Measurements from ENCODE around the gene DLG2.
"Not testable (repeated sequence)": the region's sequence is repeated elsewhere in the genome, so short reads cannot be mapped to it uniquely, and the experiment has no call there.

Gene DLG2

GRCh38 chr11:83641511-83641910 lies 1985.6 kb downstream of the DLG2 start:
- no peak for DNase-seq

GRCh38 chr11:83639995-83640758 lies 1987.0 kb downstream of the DLG2 start:
- DNase-seq, result no peak

- no peak for DNase-seq
Measured at GRCh38 chr11:83635166-83635565, 1992.0 kb downstream of the DLG2 start.

- DNase-seq, result no peak
Measured at GRCh38 chr11:83630211-83630610, 1996.9 kb downstream of the DLG2 start.

- DNase-seq, result no peak
Measured at GRCh38 chr11:83629775-83630174, 1997.4 kb downstream of the DLG2 start.

GRCh38 chr11:83628622-83629355 lies 1998.4 kb downstream of the DLG2 start:
- peak; percentile 6 for DNase-seq

GRCh38 chr11:83625336-83625735 lies 2001.8 kb downstream of the DLG2 start:
- no peak for DNase-seq

GRCh38 chr11:83617671-83618070 lies 2009.5 kb downstream of the DLG2 start:
- DNase-seq, result no peak

- DNase-seq, result no peak
Measured at GRCh38 chr11:83613767-83614121, 2013.4 kb downstream of the DLG2 start.

GRCh38 chr11:83612891-83613766 lies 2014.0 kb downstream of the DLG2 start:
- peak; percentile 9 for DNase-seq

GRCh38 chr11:83611600-83611999 lies 2015.5 kb downstream of the DLG2 start:
- peak; percentile 33 for DNase-seq

- DNase-seq, result no peak
Measured at GRCh38 chr11:83611031-83611430, 2016.1 kb downstream of the DLG2 start.

- DNase-seq, result no peak
Measured at GRCh38 chr11:83609191-83609590, 2018.0 kb downstream of the DLG2 start.

- DNase-seq, result no peak
Measured at GRCh38 chr11:83608571-83608970, 2018.6 kb downstream of the DLG2 start.

GRCh38 chr11:83601914-83602527 lies 2025.1 kb downstream of the DLG2 start:
- no peak for DNase-seq

- DNase-seq, result no peak
Measured at GRCh38 chr11:83601201-83601913, 2025.8 kb downstream of the DLG2 start.

- DNase-seq, result no peak
Measured at GRCh38 chr11:83600661-83601060, 2026.5 kb downstream of the DLG2 start.

- DNase-seq, result no peak
Measured at GRCh38 chr11:83599066-83599465, 2028.1 kb downstream of the DLG2 start.

- DNase-seq, result not testable (repeated sequence)
Measured at GRCh38 chr11:83587797-83588196, 2039.3 kb downstream of the DLG2 start.

- no peak for DNase-seq
Measured at GRCh38 chr11:83583757-83584366, 2043.3 kb downstream of the DLG2 start.

GRCh38 chr11:83574519-83574918 lies 2052.6 kb downstream of the DLG2 start:
- DNase-seq, result no peak

Data from NCI-H82 (cell line).